ENCODE data around the gene ZNF570. TPM values are rescaled to one million over a fixed set of nuclear protein-coding genes. Genes with fewer than 3 reads are reported as not detected.

ZNF570 gene
- 2.4 and 7.2 TPM in 2 replicates for total RNA-seq (2014; rRNA removed; shearing (Covaris generic))
- 1.9 and 2.5 TPM in 2 replicates for polyA plus RNA-seq (2015; cell fraction: cytosol; rRNA removed)
- polyA plus RNA-seq (2015; cell fraction: nucleus; rRNA removed), result 5.2 and 6.2 TPM in 2 replicates

DNA sequence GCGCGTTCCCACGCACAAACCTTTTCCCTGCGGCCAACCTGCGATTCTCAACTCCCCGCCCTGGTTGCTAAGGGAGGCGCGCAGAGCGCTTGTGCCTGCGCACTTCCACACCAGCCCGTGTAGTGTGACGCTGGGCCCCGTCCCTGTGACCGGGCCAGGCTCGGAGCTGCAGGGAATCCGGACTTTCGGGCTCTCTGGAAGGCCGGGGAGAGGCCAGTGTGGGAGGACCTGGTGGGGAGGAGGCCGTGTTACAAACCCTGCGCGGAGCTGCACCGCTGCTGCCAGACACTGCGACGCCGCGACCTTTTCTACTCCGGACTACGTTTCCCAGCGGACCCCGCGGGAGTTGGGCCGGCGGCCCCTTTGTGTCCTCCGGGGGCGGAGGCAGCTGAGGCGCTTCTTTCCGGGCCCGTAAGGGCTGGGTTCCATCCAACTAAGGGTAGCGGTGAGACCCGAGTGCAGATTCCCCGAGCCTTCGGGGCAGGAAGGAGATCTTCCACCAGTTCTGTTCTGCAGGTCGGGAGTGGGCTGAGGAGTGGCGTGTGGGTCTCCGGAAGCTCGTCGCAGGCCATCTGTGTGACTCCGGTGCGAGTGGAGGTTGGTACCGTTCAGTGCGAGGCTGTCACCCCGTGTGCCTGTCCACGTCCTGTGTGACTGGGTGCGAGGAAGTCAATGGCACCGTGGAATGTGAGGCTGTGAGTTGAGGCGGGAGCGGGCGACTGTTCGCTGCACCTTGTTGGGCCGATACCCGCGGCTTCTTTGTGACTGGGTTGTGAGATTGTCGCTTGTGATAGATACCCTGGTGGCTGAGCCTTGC lies at the start of gene ZNF570:
ZNF570 (plus strand) TSS at position 396 of the 817 bp plus-strand sequence. CDS start 999 bp downstream, outside the sequence.
- in situ Hi-C loops (cut with HindIII; ENCODE audit: low pct_unique_long_range_greater_than_20kb, low sequenced_read_pairs), result no loop called here
- DNase-seq (ENCODE audit: low read depth, low spot score), result peak; percentile 79

- in situ Hi-C loops (cut with HindIII; ENCODE audit: low pct_unique_long_range_greater_than_20kb, low sequenced_read_pairs), result no loop called here
- DNase-seq (ENCODE audit: low read depth, low spot score), result no peak
Observed at GRCh38 chr19:37452500-37453245, 16.5 kb upstream of the ZNF570 start.

DNA sequence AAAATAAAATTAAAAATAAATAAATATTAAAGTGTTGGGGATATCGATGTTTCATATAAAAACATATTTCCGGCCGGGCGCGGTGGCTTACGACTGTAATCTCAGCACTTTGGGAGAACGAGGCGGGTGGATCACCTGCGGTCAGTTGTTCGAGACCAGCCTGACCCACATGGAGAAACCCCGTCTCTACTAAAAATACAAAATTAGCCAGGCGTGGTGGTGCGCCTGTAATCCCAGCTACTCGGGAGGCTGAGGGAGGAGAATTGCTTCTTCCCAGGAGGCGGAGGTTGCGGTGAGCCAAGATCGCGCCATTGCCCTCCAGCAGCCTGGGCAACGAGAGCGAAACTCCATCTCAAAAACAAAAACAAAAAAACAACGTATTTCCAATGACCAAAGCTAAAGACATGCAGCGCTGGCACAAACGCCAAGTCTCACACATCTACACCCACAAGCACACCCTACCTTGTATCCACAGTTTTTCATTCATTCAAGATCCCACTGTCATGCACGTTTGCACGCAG lies 2.8 kb upstream of the ZNF570 start:
- DNase-seq (ENCODE audit: low read depth, low spot score), result no peak
- in situ Hi-C loops (cut with HindIII; ENCODE audit: low pct_unique_long_range_greater_than_20kb, low sequenced_read_pairs), result no loop called here

- in situ Hi-C loops (cut with HindIII; ENCODE audit: low pct_unique_long_range_greater_than_20kb, low sequenced_read_pairs), result no loop called here
- DNase-seq (ENCODE audit: low read depth, low spot score), result peak; percentile 92
Observed at GRCh38 chr19:37466798-37467607, 2.2 kb upstream of the ZNF570 start, which contains the start of gene ZNF569. Gene ZNF569, minus strand, starts transcription at chr19:37467444. Its CDS starts 22,523 bp downstream, at chr19:37444921.

GRCh38 chr19:37467608-37468090 lies 1.5 kb upstream of the ZNF570 start:
- in situ Hi-C loops (cut with HindIII; ENCODE audit: low pct_unique_long_range_greater_than_20kb, low sequenced_read_pairs), result no loop called here

DNA sequence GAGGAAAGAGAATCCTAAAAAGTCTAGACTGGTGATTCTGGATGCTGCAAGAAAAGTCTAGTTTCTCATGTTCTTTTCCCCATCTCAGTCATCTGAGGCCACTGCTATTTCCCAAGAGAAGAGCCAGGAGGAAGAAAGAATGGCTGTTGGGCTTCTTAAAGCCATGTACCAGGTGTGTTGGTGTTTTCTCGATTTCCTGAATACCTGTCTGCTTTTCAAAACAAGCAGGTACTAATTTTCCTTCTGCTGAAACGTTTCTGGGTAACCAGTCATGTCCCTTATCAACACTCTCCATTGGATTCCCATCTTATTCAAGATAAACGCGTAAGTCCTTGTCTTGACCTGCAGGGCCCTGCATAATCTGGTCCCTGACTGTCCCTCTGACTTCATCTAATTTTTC lies 1.1 kb downstream of the ZNF570 start:
- no peak for DNase-seq (ENCODE audit: low read depth, low spot score)
- in situ Hi-C loops (cut with HindIII; ENCODE audit: low pct_unique_long_range_greater_than_20kb, low sequenced_read_pairs), result no loop called here

More at GRCh38 chr19:37467608-37468090, 1.5 kb upstream of the ZNF570 start:
- DNase-seq (ENCODE audit: low read depth, low spot score), result no peak

- no peak for DNase-seq (ENCODE audit: low read depth, low spot score)
- in situ Hi-C loops (cut with HindIII; ENCODE audit: low pct_unique_long_range_greater_than_20kb, low sequenced_read_pairs), result no loop called here
Observed at GRCh38 chr19:37472165-37472564, 3.0 kb downstream of the ZNF570 start.

DNA sequence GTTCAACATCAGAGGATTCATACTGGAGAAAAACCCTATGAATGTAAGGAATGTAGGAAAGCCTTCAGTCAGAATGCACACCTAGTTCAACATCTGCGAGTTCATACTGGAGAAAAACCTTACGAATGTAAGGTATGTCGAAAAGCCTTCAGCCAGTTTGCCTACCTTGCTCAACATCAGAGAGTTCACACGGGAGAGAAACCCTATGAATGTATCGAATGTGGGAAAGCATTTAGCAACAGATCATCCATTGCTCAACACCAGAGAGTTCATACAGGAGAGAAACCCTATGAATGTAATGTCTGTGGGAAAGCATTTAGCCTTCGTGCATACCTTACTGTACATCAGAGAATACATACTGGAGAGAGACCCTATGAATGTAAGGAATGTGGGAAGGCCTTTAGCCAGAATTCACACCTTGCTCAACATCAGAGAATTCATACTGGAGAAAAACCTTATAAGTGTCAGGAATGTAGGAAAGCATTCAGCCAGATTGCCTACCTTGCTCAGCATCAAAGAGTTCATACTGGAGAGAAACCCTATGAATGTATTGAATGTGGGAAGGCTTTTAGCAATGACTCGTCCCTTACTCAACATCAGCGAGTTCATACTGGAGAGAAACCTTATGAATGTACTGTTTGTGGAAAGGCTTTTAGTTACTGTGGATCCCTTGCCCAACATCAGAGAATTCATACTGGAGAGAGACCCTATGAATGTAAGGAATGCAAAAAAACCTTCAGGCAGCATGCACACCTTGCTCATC lies 15.4 kb downstream of the ZNF570 start:
- in situ Hi-C loops (cut with HindIII; ENCODE audit: low pct_unique_long_range_greater_than_20kb, low sequenced_read_pairs), result no loop called here
- DNase-seq (ENCODE audit: low read depth, low spot score), result no peak

- in situ Hi-C loops (cut with HindIII; ENCODE audit: low pct_unique_long_range_greater_than_20kb, low sequenced_read_pairs), result no loop called here
Observed at GRCh38 chr19:37492213-37492612, 23.1 kb downstream of the ZNF570 start.

GRCh38 chr19:37505958-37506386 lies 36.8 kb downstream of the ZNF570 start:
- no peak for DNase-seq (ENCODE audit: low read depth, low spot score)
- in situ Hi-C loops (cut with HindIII; ENCODE audit: low pct_unique_long_range_greater_than_20kb, low sequenced_read_pairs), result no loop called here

More at GRCh38 chr19:37492213-37492612, 23.1 kb downstream of the ZNF570 start:
- DNase-seq (ENCODE audit: low read depth, low spot score), result no peak

DNA sequence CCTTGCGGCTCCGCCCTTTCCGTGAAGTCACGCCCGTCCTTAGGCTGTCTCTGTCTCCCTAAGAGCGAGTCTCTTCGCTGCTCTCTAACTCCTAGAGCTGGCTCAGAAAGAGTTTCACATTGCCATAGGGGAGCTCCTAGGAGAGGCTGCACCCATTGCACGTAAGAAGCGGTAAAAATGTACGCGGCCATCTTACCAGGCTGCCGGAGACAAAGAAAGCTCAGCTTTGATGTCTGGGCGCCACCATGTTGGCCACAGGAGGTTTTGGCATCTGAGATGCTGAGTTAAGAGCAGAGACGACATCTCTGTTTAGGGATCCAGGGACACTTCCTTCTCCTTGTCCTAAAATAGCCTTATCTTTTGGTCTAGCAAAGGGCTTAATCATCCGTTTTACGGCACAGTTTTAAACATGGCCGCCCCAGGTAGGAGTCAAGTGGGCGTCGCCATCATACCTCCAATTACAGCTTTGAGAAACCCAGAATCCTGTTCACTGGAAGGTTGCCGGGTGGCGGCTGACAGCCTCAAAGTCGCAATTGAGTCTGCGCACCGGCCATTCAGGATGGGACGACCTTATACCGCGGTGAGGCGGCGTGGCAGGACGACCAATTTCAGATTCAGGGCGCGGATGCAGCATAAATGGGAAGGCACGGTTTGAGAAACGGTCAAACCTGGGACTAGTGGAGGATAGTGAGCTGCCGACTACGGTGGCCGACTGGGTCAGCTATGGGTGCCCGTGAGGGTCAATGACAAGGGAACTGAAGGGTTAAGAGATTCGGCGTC lies 37.4 kb downstream of the ZNF570 start, which contains the start of gene ZNF793:
ZNF793 (plus strand) TSS at position 553 of the 780 bp plus-strand sequence. CDS start 16,501 bp downstream, outside the sequence.
- peak; percentile 43 for DNase-seq (ENCODE audit: low read depth, low spot score)
- in situ Hi-C loops (cut with HindIII; ENCODE audit: low pct_unique_long_range_greater_than_20kb, low sequenced_read_pairs), result no loop called here

DNA sequence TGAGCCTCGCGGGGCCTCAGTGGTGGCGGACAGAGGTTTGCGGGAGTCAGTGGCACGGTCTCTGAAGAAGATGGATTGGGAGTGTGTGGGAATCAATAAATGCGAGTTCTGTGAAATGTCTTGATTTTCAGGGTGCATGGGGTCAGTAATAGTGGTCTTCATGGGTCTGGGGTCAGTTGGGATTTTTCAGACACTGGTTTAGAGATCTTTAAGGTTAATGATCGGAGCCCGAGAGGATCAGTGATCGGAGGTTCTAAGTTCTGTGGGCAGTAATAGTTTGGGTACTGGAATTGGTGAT lies 38.0 kb downstream of the ZNF570 start:
- no peak for DNase-seq (ENCODE audit: low read depth, low spot score)
- in situ Hi-C loops (cut with HindIII; ENCODE audit: low pct_unique_long_range_greater_than_20kb, low sequenced_read_pairs), result no loop called here

DNA sequence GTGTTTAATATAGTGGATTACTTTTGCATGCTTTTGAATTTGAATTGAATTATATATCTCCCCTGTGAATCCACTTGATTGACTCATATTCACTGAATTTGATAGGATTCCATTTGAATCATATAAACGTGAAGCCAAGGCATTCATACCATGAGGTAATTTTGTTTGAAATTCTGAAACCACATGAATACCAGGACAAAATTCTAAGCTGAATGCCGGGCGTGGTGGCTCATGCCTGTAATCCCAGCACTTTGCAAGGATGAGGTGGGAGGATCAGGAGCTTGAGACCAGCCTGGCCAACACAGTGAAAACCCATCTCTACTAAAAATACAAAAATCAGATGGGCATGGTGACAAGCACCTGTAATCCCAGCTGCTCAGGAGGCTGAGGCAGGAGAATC lies 42.0 kb downstream of the ZNF570 start:
- no peak for DNase-seq (ENCODE audit: low read depth, low spot score)
- in situ Hi-C loops (cut with HindIII; ENCODE audit: low pct_unique_long_range_greater_than_20kb, low sequenced_read_pairs), result no loop called here

DNA sequence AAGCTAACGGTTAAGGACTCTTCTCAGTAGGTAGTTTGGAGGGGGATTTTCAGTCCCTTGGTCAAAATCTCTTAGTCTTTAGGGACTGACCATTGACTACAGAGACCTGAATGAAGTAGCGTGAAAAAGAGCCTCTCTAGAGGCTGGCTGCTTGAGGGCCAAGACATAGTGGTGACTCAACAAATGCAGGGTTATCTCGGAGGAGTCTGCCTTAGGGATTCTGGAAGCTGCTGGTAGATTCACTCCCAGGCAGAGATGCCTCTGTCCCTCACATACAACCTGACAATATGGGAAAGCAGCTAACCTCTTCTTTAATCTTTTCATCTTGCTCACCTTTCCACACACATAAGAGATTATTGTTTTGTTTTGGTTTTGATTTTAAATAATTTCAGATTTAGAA lies 42.7 kb downstream of the ZNF570 start:
- in situ Hi-C loops (cut with HindIII; ENCODE audit: low pct_unique_long_range_greater_than_20kb, low sequenced_read_pairs), result no loop called here
- DNase-seq (ENCODE audit: low read depth, low spot score), result no peak

GRCh38 chr19:37513397-37513796 lies 44.2 kb downstream of the ZNF570 start:
- no peak for DNase-seq (ENCODE audit: low read depth, low spot score)
- in situ Hi-C loops (cut with HindIII; ENCODE audit: low pct_unique_long_range_greater_than_20kb, low sequenced_read_pairs), result no loop called here

DNA sequence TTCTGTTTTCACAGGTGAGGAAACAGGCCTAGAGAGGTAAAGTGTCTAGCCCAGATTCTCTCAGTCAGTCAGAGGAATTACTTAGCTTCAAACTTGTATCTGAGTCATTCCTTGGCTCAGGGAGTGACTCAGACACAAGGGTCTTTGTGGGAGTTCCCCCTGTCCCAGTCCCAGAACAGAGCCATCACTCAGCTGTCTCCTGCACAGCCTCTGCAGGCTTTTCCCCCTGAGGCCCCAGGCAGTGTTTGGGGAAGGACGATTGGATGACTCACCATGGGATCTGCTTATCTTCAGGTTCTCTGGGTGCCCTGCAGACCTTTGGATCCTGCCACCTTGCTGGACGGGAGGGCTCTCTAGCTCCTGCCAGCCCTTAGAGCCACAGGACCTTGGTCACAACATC lies 50.7 kb downstream of the ZNF570 start:
- in situ Hi-C loops (cut with HindIII; ENCODE audit: low pct_unique_long_range_greater_than_20kb, low sequenced_read_pairs), result no loop called here
- DNase-seq (ENCODE audit: low read depth, low spot score), result no peak

Measured in SK-MEL-5 (cell line).